HG03103 (cell line): ENCODE measurements around the gene GID8.

ENCODE experiments used
- ATAC-seq: cut with Tn5 transposase; IDR thresholded peaks from one replicate; pipeline ENCODE4 v1.9.1; 2021; ENCODE audit warnings: low read depth; ENCODE audit not compliant: unreplicated experiment

GID8 gene

DNA sequence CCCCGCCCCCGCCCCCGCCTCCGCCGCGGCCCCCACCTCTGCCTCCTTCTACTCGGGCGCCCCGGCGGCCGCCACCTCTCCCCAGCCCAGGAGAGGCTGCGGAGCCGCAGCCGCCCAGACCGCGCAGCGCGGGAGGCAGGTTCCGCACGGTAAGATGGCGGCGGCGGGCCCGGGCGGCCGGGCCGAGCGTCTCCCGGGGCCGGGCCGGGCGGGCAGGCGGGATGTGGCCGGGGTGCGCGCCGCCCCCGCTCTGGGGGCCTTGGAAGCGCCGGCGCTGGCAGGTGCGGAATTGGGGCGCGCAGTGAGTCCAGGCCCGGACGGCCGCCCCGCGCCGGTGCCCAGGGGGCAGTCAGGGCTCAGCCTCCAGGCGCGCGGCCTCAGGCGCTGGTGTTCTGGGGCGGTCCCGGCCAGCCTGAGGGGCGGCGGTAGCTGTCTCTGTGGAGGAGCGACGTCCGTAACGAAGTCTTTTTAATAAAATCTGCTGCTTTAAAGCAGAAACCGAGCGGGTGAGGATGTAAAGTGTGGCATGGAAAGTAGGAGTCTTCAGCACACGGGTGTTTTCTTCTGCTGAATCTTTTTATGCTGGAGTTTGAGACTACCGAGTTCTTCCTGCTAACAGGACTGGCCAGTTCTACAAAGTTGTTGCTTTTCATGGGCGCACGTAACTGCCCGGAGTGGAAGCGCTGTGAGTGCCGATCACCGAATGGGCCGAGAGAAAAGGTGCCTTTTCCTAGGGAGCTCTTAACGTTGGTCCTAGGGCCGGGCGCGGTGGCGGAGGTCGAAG, at the start of gene GID8:
TSS of gene GID8 (plus strand) at position 43 of the 784 bp plus-strand sequence. CDS start 3,356 bp downstream, outside the sequence.
- peak; percentile 35 for ATAC-seq

DNA sequence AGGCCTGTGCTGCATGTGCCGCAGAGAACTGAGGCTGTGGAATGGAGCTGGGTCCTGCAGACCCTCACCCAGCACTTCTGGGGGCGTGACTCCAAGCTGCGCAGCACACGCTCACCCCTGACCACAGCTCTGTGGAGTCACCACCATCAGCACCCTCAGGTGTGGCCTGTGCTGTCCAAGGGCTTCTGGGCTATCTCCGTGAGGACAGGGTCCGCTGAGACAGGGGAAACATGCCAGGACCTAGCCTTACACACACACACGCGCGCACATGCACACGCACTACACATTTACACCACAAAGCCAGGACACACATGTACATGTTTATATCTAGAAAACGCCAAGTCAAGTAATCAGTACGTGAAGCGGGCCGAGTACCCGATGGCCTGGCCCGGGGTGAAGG, 49.5 kb upstream of the GID8 start:
- no peak for ATAC-seq

DNA sequence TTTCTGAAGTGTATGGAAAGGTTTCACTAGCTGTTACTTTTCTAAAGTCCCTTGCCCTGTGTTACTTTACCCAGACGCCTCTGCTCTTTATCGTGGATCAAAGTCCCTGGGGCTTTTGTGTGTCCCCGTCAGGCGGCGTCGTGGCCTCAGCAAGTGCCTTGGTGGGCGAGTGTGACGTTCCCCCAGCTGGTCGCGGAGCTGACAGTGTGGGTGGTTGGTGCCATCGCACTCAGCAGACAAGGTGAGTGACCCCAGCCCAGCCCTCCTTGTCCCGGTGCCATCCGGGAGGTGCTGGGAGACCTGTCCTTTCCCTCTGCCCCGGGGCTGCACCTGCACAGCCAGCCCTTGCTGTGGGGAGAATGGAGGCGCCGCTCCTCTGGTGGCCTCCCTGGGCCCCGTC, 49.0 kb upstream of the GID8 start:
- ATAC-seq, result no peak

DNA sequence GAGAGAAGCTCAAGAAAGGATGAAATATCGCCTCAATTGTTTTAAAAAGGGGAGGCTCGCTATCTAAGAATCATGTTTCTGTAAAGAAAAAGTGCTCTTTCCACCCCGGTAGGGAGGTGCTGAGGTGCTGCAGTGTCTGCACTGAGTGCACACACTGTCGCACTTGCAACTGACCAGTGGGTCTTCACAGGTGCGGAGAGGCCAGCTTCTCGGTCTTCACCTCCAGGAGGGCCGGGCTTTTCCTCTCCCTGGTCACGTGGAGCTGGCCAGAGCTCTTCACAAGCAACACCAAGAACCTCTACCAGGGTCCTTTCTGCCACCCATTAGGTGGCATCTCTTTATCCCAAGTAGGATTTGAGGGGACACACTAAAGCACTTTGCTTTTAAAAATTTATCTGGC, 48.5 kb upstream of the GID8 start:
- no peak for ATAC-seq

DNA sequence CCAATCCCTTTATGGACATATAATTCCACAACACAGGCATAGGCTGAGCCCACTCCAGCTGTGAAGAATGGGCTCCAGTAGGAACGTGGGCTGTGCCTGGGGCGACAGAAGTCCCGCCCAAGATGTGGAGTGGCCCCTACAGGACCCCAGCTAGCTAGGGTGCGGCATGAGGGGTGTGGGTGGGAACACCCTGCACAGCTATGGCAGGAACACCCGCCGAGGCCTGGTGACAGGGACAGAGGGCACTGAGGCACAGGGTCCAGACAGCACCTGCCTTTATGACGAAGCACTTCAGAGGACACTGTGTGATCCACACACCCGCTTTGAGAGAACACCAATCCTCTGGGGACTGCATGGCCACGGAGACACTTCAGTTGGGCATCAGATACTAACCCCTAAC, 48.1 kb upstream of the GID8 start:
- no peak for ATAC-seq

DNA sequence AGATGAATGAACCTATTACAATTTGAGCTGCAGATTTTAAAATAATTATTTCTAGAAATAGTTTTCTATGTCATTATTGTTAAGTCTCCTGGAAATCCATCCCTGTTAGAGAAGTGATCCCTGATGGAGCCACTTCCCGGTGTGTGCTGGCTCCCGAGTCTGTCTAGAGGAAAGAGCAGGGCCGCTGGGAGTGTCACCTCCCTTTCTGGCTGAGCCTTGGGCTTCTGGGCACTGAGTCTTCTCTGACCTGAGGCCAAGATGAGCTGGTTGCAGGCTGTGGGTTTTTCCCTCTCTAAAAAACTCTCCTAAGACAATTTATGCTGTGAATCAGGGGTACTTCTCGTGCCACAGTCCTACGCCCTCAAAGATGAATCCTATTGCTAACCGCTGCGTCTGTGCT, 47.5 kb upstream of the GID8 start:
- no peak for ATAC-seq

DNA sequence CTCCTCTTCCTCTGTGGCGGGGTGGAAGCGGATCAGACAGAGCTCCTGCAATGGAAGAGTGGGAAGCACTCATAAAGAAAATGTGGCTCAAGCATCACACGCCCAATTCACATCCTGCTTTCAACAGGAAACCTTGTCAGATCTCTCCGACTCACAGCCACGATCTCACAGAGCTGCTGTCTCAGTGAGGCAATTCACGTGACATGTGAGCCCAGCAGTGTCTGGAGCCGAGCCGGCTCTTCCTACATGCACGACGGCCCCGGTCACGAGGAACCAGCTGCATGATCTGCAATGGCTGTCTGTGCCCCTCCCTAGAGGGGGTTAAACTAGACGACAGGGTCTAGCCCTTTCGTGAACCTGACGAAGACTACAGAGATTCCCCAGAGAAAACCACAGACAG, 46.8 kb upstream of the GID8 start:
- no peak for ATAC-seq

DNA sequence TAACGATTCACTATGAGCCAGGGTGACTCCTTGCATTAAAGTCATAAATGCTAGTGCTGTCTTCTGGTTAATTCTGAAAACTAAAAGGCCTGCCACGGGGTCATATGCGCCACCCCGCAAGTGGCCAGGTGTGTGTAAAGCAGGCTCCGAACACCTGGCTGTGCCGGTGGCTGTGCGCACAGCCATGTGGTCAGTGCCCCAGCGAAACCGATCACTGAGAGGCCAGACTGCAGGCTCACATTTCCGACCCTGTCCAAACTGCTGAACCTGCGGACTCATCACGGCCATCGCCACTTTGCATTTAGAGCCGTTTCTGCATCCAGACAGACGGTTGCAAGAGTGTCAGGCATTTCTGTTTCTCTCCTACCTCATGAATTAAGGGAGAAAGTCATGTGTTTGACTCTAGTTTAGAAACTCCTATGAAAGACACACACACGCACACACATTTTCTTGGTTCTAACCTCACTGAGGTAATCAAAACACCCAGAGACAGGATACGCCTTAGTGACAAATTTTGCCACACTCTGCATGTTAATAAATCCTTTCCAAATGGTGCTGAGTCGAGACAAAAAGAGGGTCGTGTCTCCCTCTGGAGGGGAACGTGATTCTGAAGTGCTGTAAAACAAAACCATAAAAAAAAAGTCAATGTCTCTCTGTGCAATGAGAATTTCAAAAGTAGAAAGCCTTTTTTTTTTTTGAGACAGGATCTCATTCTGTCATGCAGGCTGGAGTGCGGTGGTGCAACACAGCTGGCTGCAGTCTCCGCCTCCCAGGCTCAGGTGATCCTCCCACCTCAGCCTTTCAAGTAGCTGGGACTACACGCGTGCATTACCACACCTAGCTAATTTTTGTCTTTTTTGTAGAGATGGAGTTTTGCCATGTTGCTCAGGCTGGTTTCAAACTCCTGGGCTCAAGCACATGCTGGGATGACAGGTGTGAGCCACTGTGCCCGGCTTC, 45.3 kb upstream of the GID8 start:
- no peak for ATAC-seq

DNA sequence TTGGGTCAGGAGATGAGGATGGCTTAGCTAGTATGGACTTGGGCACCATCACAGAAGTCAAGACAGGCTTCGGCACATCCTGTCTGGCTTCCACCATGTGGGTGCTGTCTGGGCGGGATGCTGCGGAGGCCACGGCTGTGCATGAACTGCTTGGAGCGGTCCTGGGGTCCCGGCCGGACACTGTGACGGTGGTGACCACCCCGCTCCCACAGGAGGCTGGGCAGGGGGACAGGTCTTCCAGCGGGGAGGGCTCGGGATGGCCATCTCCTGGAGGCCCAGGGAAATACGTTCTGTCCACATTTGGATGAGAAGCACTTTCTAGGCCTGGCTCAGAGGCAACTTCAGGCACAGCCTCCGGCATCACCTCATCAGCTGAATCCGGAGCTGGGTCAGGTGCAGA, 44.2 kb upstream of the GID8 start:
- ATAC-seq, result no peak

DNA sequence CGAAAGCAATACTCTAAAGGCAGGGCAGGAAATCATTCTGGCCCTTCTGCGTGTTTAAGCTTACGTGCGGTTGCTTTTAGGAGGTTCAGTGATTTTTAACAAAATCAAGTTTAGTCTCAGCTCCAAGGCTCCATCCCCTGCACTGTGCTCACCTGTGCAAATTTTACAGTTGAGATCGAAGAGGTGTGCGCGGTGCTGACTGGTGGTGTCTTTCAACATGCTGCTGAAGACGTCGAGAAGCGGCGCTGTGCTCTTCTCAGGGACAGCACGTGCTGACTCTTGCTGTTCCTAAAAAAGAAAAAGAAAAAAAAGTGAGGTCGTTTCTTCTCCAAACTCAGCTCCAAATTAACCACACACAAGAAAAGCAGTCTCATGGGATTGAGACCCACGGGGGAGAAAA, 43.7 kb upstream of the GID8 start:
- no peak for ATAC-seq

DNA sequence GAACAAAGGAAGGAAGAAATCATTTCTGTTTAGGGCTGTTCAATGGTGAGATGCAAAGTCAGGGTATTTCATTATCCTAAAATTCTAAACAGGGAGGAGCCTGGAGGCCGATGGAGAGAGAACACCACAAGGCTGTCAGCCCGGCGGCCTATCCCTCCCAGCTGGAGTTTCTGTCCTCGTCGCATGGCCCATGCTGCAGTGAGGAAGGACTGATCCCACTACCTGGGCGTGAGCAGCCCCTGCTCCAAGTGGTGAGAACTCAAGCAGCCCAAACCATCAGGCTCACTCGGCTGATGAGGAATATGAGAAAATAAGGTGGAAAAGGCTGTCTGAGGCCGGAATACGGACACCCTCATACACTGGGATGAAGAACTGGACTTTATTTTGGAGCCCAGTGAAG, 42.4 kb upstream of the GID8 start:
- ATAC-seq, result no peak

DNA sequence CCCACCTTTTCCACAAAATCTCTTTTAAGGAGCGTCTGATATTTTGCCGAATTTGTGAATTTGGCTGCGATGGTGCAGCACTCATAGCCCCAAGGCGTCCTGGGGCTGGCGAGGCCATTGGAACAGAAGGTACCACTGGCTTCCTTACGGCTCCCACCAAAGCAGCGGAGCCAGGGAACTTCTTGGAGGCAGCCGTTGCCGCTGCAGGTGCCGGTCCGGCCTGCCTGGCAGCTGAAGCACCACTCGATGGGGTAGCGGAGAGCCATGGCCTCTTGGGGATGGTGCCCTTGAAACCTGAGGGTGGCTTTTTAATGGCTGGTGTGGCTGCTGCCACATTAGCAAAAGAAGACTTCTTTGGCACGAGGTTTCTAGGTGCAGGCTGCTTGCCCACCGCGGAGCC, 41.4 kb upstream of the GID8 start:
- no peak for ATAC-seq

DNA sequence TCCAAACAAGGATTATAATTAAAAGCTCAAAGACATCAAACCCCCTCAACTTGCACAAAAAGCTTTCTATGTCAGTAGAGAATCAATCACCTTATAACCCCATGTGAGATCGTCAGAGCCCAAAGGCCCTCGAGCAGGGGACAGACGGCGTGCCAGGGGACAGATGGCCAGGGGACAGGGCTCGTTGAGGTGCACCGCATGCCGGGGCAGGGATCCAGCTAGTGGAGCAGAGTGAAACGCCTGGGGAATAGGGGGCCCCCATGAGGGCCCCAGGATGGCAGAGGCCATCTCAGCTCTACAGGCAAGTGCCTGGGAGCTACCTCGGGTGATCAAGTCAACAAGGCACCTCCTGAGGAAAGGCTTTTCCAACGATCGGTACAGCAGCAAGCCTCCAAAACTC, 40.3 kb upstream of the GID8 start:
- ATAC-seq, result no peak

DNA sequence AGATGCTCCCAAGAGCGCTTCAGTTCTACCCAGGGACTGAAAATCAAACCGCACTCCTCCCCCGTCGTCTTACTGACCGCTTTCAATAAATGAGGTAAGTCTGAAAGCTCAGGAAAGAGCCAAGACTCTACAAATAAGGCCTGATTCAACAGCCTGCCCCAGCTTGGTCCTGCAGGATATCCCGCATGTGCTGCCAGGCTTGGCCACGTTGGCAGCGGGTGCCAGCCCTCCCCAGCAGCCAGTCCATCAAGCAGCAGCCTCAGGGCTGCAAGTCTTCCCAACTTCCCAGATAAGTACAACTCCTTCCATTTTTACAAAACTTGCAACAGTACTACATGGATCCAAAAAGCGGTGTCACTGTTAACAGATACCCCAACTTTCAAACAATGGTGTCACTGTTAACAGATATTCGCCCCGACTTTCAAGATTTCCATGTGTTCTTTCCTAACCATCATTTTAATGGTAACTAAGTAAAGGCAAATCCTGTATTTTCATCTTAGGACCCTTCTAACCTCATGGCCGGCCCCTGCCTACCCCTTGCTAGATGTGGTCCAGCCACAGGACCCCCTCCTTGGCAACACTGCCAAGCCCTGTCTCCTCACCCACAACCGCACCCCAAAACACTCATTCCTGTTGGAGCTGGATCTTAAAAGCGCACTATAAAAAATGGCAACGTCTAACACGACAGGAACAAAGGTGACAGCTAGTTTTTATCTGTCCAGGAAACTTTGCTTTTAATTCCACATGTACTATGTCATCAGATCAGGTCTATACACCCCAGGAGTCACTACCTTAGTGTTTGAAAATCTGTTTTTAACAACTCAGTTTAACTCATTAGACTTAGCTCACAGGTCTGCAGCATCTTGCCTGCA, 39.6 kb upstream of the GID8 start:
- no peak for ATAC-seq

DNA sequence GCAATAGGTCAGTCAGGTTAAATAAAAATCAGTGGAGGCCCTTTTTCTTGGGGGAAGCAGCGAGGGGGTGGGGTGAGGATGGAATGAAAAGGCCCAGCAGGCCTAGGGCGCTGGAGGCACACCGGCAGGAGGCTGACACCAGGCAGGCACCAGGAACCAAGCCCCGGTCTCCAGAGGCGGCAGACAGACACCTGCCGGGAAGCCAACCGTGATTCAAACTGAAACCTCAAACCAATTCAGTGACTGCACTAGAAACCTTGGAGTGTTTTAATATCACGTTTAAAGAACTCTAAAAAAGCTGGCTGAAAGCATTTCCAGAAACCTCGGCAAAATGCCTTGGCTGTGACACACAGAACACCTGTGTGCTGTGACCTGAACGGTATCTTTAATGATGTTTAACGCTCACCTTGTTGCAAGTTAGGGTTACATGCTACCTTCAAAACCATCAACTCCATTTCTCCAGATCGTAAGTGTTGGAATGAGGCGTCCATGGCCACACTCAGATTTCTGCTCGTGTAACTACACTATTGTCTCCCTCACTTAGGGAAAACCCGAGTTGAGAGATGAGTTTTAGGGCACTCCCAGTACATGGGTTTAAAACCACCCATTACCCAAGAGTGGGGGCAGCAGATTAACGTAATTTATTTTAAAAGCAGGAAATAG, 38.8 kb upstream of the GID8 start:
- no peak for ATAC-seq

DNA sequence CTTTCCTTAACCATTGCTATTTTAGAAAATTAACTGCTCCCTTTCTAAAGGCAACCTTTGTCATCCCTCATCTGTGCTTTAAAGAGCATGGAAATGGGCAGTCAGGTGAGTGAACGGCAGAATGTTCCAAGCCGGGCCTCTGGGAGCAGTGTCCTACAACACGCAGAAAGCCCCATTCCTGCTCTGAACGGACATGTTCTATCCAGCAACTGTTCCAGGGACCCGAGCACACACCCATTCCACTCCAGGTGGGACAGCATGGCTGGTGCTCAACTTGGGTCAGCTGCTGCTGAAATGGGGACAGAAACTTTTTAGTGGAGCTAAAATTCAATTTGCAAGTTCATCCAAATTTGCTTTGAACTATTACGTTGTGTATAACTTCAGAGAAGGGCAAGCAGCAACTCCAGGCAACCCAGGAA, 38.3 kb upstream of the GID8 start:
- ATAC-seq, result peak; percentile 2

DNA sequence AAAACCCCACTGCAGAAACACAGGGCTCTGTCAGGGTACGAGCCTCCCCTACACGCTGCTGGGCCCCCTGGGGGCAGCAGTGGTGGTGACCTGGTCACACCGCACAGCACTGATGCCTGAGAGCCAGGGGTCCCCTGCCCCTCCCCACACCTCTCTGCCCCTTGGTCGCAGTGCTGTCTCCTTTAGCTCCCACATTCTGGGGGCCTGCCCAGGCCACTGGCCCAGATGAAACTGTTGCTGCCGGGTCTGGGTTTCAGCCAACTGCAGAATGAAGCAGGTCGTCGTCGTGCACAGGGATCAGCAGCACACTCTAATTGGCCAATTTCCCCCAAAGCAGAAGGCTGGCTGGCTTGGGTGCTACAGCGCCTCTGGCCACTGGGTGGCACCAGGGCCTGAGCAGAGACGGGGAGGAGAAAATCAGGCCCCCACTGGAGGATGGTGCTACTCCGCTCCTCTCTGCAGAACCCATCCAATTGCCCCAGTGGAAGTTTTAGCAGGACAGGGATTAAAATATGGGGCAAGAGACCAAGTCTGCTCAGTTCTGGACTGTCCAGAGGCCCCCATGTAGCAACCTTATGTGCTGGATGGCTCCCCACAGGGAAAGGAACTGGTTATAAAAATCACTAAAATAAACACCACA, 37.8 kb upstream of the GID8 start:
- ATAC-seq, result peak; percentile 74

DNA sequence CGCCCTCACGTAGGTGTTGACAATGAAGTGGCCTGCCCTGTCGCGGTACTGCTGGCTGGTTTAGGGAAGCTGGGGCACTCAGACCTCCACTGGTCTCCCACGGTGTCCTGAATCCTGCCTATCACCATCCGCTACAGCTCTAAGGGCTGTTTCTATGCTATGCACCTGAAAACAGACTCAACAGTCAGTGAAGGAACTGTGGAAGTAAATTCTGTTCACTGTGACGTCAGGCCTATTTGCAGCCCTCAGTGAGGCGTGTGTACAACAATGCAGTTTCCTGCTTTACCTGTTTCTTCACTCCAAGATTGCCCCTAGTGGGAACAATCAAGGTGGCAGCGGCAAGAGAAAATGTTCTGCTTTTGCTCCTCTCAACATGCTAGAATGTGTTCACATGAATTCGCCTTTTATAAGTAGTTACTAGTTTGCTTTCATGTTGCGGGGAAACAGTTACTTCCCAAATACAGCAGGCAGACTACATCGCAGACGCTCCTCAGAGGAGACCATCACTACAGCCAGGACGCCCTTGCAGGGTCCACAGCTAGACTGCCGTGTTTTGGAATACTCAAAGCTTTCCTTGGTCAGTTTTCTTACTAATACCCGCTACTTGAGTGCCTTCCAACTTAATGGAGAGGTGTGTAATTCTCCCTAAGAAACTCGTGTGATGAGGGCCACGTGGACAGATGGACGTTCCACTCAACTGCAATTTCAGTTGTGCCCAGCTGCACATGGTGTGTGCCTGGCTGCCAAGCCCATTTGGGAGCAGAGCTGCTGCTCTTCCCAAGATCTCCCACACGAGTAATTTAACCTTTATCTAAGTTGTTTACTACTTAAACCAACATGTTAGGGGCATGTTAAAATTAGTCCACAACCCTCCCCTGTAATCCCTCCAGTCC, 37.0 kb upstream of the GID8 start:
- ATAC-seq, result peak; percentile 16

DNA sequence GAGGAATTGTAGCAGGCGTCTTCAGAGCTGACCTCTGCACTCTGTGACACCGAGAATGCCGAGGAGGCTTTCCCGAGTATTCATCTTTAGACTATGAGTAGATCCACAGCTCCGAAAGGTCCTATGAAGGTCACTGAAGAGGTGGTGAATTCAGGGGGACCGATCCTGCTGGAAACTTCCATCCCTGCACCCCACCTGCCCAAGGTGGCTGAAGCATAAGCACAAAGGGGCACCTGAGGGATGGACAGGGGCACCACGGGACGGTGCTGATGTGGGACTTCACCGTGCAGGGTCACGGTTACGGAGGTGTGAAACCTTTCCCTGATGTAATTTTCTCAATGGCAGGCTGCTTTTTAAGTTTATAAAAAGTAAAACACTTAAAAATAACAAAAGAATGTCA, 36.1 kb upstream of the GID8 start:
- no peak for ATAC-seq
